HepG2 (cell line): ENCODE results near the gene TSNAXIP1. TPM values are rescaled to one million over a fixed set of nuclear protein-coding genes. Genes with fewer than 3 reads are reported as not detected.
A peak's percentile ranks its signal among the peaks of the same experiment; 100 is the strongest.

ENCODE experiments used
- AGO2 ChIP-seq: fragments of 200-400 bp; formaldehyde crosslinking; optimal IDR thresholded peaks from 2 replicates; pipeline ENCODE3; 2017; ENCODE audit warnings: mild to moderate bottlenecking, low read depth, low read length, moderate library complexity
- ARNT ChIP-seq: fragments of 450-650 bp; IDR thresholded peaks from 2 replicates; pipeline ENCODE4 v1.6.1; 2017
- BRD4 ChIP-seq: sonication (generic); formaldehyde crosslinking; IDR thresholded peaks from 2 replicates; pipeline ENCODE4 v1.4.0; 2020; ENCODE audit warnings: missing genetic modification reagents
- CREBL2 ChIP-seq: sonication (generic); formaldehyde crosslinking; IDR thresholded peaks from 2 replicates; pipeline ENCODE4 v1.8.1; 2023; ENCODE audit warnings: missing genetic modification reagents, mild to moderate bottlenecking, borderline replicate concordance
- MXI1 ChIP-seq: IDR thresholded peaks from 3 replicates; pipeline ENCODE4 v1.6.1; 2012; ENCODE audit warnings: low read depth, low read length, inconsistent platforms, borderline replicate concordance
- NR2F6 ChIP-seq, 2 experiments: IDR thresholded peaks; 2 replicates each; pipeline ENCODE4 v1.6.1; 2016; ENCODE audit warnings: antibody characterized with exemption in 1 of 2, mild to moderate bottlenecking in 1 of 2
- PAXIP1 ChIP-seq: sonication (generic); formaldehyde crosslinking; conservative IDR thresholded peaks from 2 replicates; pipeline ENCODE4 v1.4.0; 2020; ENCODE audit warnings: mild to moderate bottlenecking, missing genetic modification reagents, moderate library complexity
- TFAP4 ChIP-seq: sonication (generic); IDR thresholded peaks from 2 replicates; pipeline ENCODE4 v1.6.1; 2016; ENCODE audit warnings: low read depth, borderline replicate concordance
- ZFP36L1 ChIP-seq: sonication (generic); formaldehyde crosslinking; IDR thresholded peaks from 2 replicates; pipeline ENCODE4 v1.8.0; 2022; ENCODE audit warnings: mild to moderate bottlenecking, missing genetic modification reagents, moderate library complexity
- ZMYM4 ChIP-seq: sonication (generic); formaldehyde crosslinking; IDR thresholded peaks from 2 replicates; pipeline ENCODE4 v1.8.1; 2023; ENCODE audit warnings: mild to moderate bottlenecking, missing genetic modification reagents
- ZNF318 ChIP-seq: sonication (generic); formaldehyde crosslinking; IDR thresholded peaks from 2 replicates; pipeline ENCODE4 v1.4.0; 2020; ENCODE audit warnings: mild to moderate bottlenecking, missing genetic modification reagents
- ZNF556 ChIP-seq: sonication (generic); formaldehyde crosslinking; IDR thresholded peaks from 2 replicates; pipeline ENCODE4 v1.4.0; 2020; ENCODE audit warnings: mild to moderate bottlenecking, missing genetic modification reagents, borderline replicate concordance
- ZNF709 ChIP-seq: sonication (generic); formaldehyde crosslinking; IDR thresholded peaks from 2 replicates; pipeline ENCODE4 v1.5.0; 2020; ENCODE audit warnings: mild to moderate bottlenecking, missing genetic modification reagents
- ZNF781 ChIP-seq: sonication (generic); formaldehyde crosslinking; IDR thresholded peaks from 2 replicates; pipeline ENCODE4 v1.5.1; 2020; ENCODE audit warnings: borderline replicate concordance, mild to moderate bottlenecking, missing genetic modification reagents; ENCODE audit errors: not compliant biosample characterization
- ZSCAN21 ChIP-seq: sonication (generic); formaldehyde crosslinking; IDR thresholded peaks from 2 replicates; pipeline ENCODE4 v1.8.0; 2022; ENCODE audit warnings: mild to moderate bottlenecking, missing genetic modification reagents, moderate library complexity, borderline replicate concordance
- polyA plus RNA-seq, 8 experiments: library from polyadenylated mRNA; depleted of rRNA in 3 of 8; stranded (reverse) in 7 of 8; unstranded in 1 of 8; fragments of >200 nt; fragmentation: Illumina TruSeq in 4 of 8; extraction: Trizol in 4 of 8; gene quantifications; 2 replicates each; pipeline versions ENCODE4 v1.2.1 to v1.2.3, GENCODE V29; 2011 to 2016; ENCODE audit warnings: low read depth in 4 of 8, missing spikeins in 1 of 8, mixed read lengths in 1 of 8; ENCODE audit not compliant: insufficient read depth in 1 of 8
- total RNA-seq, 5 experiments: library from RNA; depleted of rRNA; stranded (reverse); fragments of >200 nt; fragmentation: Illumina TruSeq; extraction: Trizol; gene quantifications; 2 replicates each; pipeline ENCODE4 v1.2.3, GENCODE V29; 2016; ENCODE audit warnings: low read depth in 1 of 5

TSNAXIP1 gene
- total and polyA plus RNA-seq, 2 of the 13 experiments (the other 11 are each of a cell fraction or from before 2014, with no cell fraction given) = 0.37 to 0.86 TPM

- TF ChIP-seq ZNF318 (CRISPR knock-in tag) (peak; percentile 90; the same call in 1 of the 2 replicates), ZNF709 (CRISPR knock-in tag) (no peak), AGO2 (peak; percentile 79), ZNF781 (CRISPR knock-in tag) (peak; percentile 23), ZSCAN21 (no peak), ARNT (no peak), ZFP36L1 (no peak), TFAP4 (peak; percentile 18; the same call in 1 of the 2 replicates), BRD4 (CRISPR knock-in tag) (no peak; the same call in 1 of the 2 replicates), NR2F6 (IDR thresholded peaks at IDR 0.05) (no peak), NR2F6 (CRISPR knock-in tag; IDR thresholded peaks at IDR 0.05) (no peak), MXI1 (peak; percentile 38; the same call in 1 of the 3 replicates), CREBL2 (peak; percentile 90; the same call in 1 of the 2 replicates), PAXIP1 (peak; percentile 25; the same call in 1 of the 2 replicates), ZMYM4 (CRISPR knock-in tag) (peak; percentile 50; the same call in 1 of the 2 replicates), ZNF556 (CRISPR knock-in tag) (no peak)
Observed at GRCh38 chr16:67842509-67843342, 36.0 kb downstream of the TSNAXIP1 start (continued).
